Mucosa of descending colon (tissue), 3 donors: Measurements from ENCODE around the gene SDC3. TPM values are rescaled to one million over a fixed set of nuclear protein-coding genes. Genes with fewer than 3 reads are reported as not detected.

Experiments used
- ATAC-seq: fragments of 200-7000 bp; cut with Tn5 transposase; one replicate; pipeline ENCODE4 v1.9.1; 2020; ENCODE audit warnings: mild to moderate bottlenecking, moderate library complexity
- DNase-seq, 3 donors: peaks; one replicate each; pipeline ENCODE4 v3.0.0-alpha.2; 2020
- H3K36me3 ChIP-seq: fragments of 200-600 bp; one replicate; pipeline ENCODE4 v1.8.0; 2021; ENCODE audit warnings: low read depth, mild to moderate bottlenecking
- H3K4me1 ChIP-seq: fragments of 200-600 bp; one replicate; pipeline ENCODE4 v1.8.0; 2021; ENCODE audit warnings: low read depth, mild to moderate bottlenecking
- H3K4me3 ChIP-seq: fragments of 200-600 bp; one replicate; pipeline ENCODE4 v1.8.0; 2021; ENCODE audit warnings: mild to moderate bottlenecking
- H3K9me3 ChIP-seq: fragments of 200-600 bp; one replicate; pipeline ENCODE4 v1.8.0; 2021; ENCODE audit warnings: mild to moderate bottlenecking
- intact Hi-C, 2 donors: fragments of 100-400 bp; cut with DNase I in 1 of 2; cut with micrococcal nuclease in 1 of 2; formaldehyde crosslinking; loops; one replicate each; pipeline versions ENCODE4 v1.11.0 to v1.11.1; 2022; cut with DNase I, micrococcal nuclease
- total RNA-seq, 3 donors: library from RNA; stranded (reverse); fragmentation: NEBNext Ultra II Directional in 2 of 3; extraction: Animal tissue kit (Norgen Biotek cat#: 25700) in 2 of 3; gene quantifications; one replicate each; pipeline versions ENCODE4 v1.2.1 to v1.2.4, GENCODE V29; 2021 to 2023
- TF ChIP-seq, protein P1 (sequence below): fragments of 200-600 bp; IDR thresholded peaks from one replicate; pipeline ENCODE4 v1.8.0; 2022; ENCODE audit warnings: antibody characterized with exemption, mild to moderate bottlenecking
- donor health status: DM: no; HTN: no; CAD: no; lungs with moderate emphysema.
- donor health status: DM: no; HTN: no; CAD: no.
- donor health status: DM: no; HTN: yes; CAD: no.

SDC3 gene
- total RNA-seq, 3 donors from 2014 or later = 9.8 to 81.6 (median 17.2) TPM

DNA sequence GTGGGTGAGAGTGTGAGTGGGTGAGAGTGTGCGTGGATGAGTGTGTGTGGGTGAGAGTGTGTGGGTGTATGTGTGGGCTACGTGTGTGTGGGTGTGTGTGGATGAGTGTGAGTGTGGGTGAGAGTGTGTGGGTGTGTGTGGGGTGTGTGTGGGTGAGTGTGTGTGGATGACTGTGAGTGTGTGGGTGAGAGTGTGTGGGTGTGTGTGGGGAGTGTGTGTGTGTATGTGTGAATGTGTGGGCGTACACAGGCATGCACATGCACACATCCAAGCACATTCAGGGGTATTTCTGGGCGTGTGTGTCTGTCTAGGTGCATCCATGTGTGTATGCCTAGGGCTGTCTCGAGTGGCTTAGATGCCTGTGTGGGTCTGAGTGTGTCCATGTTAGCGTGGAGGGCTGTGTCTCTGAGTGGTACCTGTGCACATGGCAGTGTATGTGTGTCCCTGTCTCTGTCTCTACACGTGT is 14.0 kb downstream of the SDC3 start:
- Histone ChIP-seq H3K4me1 (no peaks in the 10 kb centered on the region), H3K36me3 (no peaks in the 10 kb centered on the region), H3K9me3 (no peaks in the 10 kb centered on the region), H3K4me3 (no peak overlapping the region)
- ATAC-seq (no peak), DNase-seq (no peak)
- intact Hi-C loops = no loop called here
- TF ChIP-seq, protein P1, sequence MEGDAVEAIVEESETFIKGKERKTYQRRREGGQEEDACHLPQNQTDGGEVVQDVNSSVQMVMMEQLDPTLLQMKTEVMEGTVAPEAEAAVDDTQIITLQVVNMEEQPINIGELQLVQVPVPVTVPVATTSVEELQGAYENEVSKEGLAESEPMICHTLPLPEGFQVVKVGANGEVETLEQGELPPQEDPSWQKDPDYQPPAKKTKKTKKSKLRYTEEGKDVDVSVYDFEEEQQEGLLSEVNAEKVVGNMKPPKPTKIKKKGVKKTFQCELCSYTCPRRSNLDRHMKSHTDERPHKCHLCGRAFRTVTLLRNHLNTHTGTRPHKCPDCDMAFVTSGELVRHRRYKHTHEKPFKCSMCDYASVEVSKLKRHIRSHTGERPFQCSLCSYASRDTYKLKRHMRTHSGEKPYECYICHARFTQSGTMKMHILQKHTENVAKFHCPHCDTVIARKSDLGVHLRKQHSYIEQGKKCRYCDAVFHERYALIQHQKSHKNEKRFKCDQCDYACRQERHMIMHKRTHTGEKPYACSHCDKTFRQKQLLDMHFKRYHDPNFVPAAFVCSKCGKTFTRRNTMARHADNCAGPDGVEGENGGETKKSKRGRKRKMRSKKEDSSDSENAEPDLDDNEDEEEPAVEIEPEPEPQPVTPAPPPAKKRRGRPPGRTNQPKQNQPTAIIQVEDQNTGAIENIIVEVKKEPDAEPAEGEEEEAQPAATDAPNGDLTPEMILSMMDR = no peak

- TF ChIP-seq, protein P1 = no peak
- intact Hi-C loops = no loop called here
- no peaks in the 10 kb centered on the region for H3K36me3 ChIP-seq
- DNase-seq (no peak), ATAC-seq (no peak)
- H3K9me3 ChIP-seq = no peaks in the 10 kb centered on the region
- no peak overlapping the region for H3K4me3 ChIP-seq
- no peaks in the 10 kb centered on the region for H3K4me1 ChIP-seq
Observed at GRCh38 chr1:30893776-30894507, 14.6 kb downstream of the SDC3 start.

GRCh38 chr1:30892671-30893073 is 15.9 kb downstream of the SDC3 start:
- H3K9me3 ChIP-seq = no peaks in the 10 kb centered on the region
- intact Hi-C loops = no loop called here
- ATAC-seq = peak; percentile 34
- DNase-seq = no peak
- TF ChIP-seq, protein P1 = no peak
- no peak overlapping the region for H3K4me3 ChIP-seq
- H3K4me1 ChIP-seq = no peaks in the 10 kb centered on the region
- H3K36me3 ChIP-seq = no peaks in the 10 kb centered on the region

- no peaks in the 10 kb centered on the region for H3K4me1 ChIP-seq
Observed at GRCh38 chr1:30891227-30891552, 17.4 kb downstream of the SDC3 start.

DNA sequence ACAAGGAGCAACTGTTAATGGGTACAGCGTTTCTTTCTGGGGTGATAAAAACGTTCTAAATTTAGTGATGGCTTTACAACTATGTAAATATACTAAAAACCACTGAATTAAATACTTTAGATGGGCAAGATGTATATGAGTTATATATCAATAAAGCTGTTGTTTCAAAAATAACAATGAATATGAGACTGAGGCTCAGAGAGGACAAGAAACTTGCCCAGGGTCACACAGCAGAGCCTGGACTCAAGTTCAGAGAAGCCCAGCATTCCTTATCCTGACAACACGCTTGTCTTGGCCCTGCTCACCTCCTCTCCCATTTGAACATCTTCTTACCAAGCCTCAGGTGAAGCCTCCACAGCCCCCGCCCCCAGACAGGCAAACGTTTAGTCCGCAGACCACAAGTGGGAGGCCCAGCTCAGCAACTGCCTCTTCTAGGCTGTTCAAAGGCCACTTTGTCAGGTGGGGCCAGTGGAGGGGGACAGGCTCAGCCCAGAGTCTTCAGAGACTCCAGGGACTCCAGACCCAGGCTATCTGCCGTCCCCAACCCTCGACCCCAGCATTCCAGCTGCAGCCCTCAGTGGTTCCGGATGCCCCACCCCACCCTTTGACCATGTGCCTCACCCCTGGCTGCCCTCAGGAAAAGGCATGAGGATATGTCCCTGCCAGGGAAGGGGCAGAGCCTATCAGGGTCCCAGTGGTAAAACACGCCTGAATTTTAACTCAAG is 17.9 kb downstream of the SDC3 start:
- no peak overlapping the region for H3K4me3 ChIP-seq
- TF ChIP-seq, protein P1 = no peak
- ATAC-seq (no peak), DNase-seq (no peak)
- H3K36me3 ChIP-seq = no peaks in the 10 kb centered on the region
- no peaks in the 10 kb centered on the region for H3K9me3 ChIP-seq
- H3K4me1 ChIP-seq = no peaks in the 10 kb centered on the region
- intact Hi-C loops = no loop called here

More at GRCh38 chr1:30891227-30891552, 17.4 kb downstream of the SDC3 start:
- intact Hi-C loops = no loop called here
- Histone ChIP-seq H3K36me3 (no peaks in the 10 kb centered on the region), H3K9me3 (no peaks in the 10 kb centered on the region), H3K4me3 (no peak overlapping the region)
- DNase-seq = no peak
- TF ChIP-seq, protein P1 = no peak
- ATAC-seq = no peak
